ENCODE measurements around the gene PRRX2.
"Not testable (repeated sequence)": the region's sequence is repeated elsewhere in the genome, so short reads cannot be mapped to it uniquely, and the experiment has no call there.

Gene PRRX2

GRCh38 chr9:129653823-129654553, 11.5 kb upstream of the PRRX2 start:
- DNase-seq (ENCODE audit: low read depth in 4 of 4, low spot score in 1 of 4), result no peak

- DNase-seq (ENCODE audit: low read depth in 4 of 4, low spot score in 1 of 4), result no peak
Observed at GRCh38 chr9:129654554-129655040, 10.8 kb upstream of the PRRX2 start.

GRCh38 chr9:129655154-129655553, 10.3 kb upstream of the PRRX2 start:
- no peak for DNase-seq (ENCODE audit: low read depth in 4 of 4, low spot score in 1 of 4)

- no peak for DNase-seq (ENCODE audit: low read depth in 4 of 4, low spot score in 1 of 4)
Observed at GRCh38 chr9:129655696-129656095, 9.8 kb upstream of the PRRX2 start.

GRCh38 chr9:129656795-129657390, 8.6 kb upstream of the PRRX2 start:
- no peak for DNase-seq (ENCODE audit: low read depth in 4 of 4, low spot score in 1 of 4)

GRCh38 chr9:129661029-129661428, 4.4 kb upstream of the PRRX2 start:
- DNase-seq (ENCODE audit: low read depth in 4 of 4, low spot score in 1 of 4), result no peak

GRCh38 chr9:129662239-129662638, 3.2 kb upstream of the PRRX2 start:
- DNase-seq (ENCODE audit: low read depth in 4 of 4, low spot score in 1 of 4), result not testable (repeated sequence)

- DNase-seq (ENCODE audit: low read depth in 4 of 4, low spot score in 1 of 4), result no peak
Observed at GRCh38 chr9:129664746-129665388, 580 bp upstream of the PRRX2 start.

GRCh38 chr9:129665814-129666520, 520 bp downstream of the PRRX2 start:
- DNase-seq (ENCODE audit: low read depth in 4 of 4, low spot score in 1 of 4), result no peak

GRCh38 chr9:129666575-129666974, 1.1 kb downstream of the PRRX2 start:
- no peak for DNase-seq (ENCODE audit: low read depth in 4 of 4, low spot score in 1 of 4)

GRCh38 chr9:129667378-129667777, 1.9 kb downstream of the PRRX2 start:
- no peak for DNase-seq (ENCODE audit: low read depth in 4 of 4, low spot score in 1 of 4)

- no peak for DNase-seq (ENCODE audit: low read depth in 4 of 4, low spot score in 1 of 4)
Observed at GRCh38 chr9:129667850-129668249, 2.4 kb downstream of the PRRX2 start.

- no peak for DNase-seq (ENCODE audit: low read depth in 4 of 4, low spot score in 1 of 4)
Observed at GRCh38 chr9:129669141-129669718, 3.8 kb downstream of the PRRX2 start.

GRCh38 chr9:129669946-129670345, 4.5 kb downstream of the PRRX2 start:
- DNase-seq (ENCODE audit: low read depth in 4 of 4, low spot score in 1 of 4), result no peak

GRCh38 chr9:129671065-129671464, 5.6 kb downstream of the PRRX2 start:
- DNase-seq (ENCODE audit: low read depth in 4 of 4, low spot score in 1 of 4), result no peak

- no peak for DNase-seq (ENCODE audit: low read depth in 4 of 4, low spot score in 1 of 4)
Observed at GRCh38 chr9:129671519-129671918, 6.1 kb downstream of the PRRX2 start.

GRCh38 chr9:129672702-129673101, 7.3 kb downstream of the PRRX2 start:
- DNase-seq (ENCODE audit: low read depth in 4 of 4, low spot score in 1 of 4), result no peak

- DNase-seq (ENCODE audit: low read depth in 4 of 4, low spot score in 1 of 4), result no peak
Observed at GRCh38 chr9:129673602-129674001, 8.2 kb downstream of the PRRX2 start.

GRCh38 chr9:129674229-129674628, 8.8 kb downstream of the PRRX2 start:
- no peak for DNase-seq (ENCODE audit: low read depth in 4 of 4, low spot score in 1 of 4)

- no peak for DNase-seq (ENCODE audit: low read depth in 4 of 4, low spot score in 1 of 4)
Observed at GRCh38 chr9:129675620-129676019, 10.2 kb downstream of the PRRX2 start.

- no peak for DNase-seq (ENCODE audit: low read depth in 4 of 4, low spot score in 1 of 4)
Observed at GRCh38 chr9:129676287-129676686, 10.8 kb downstream of the PRRX2 start.

Data from stimulated activated CD4-positive, alpha-beta T cell treated with anti-CD3 and anti-CD28 coated beads, Interleukin-1b, Interleukin-23, amount 100 ng/mL, for 24 hours (primary cell).